Measurements from ENCODE around the gene UGT1A10. TPM values are rescaled to one million over a fixed set of nuclear protein-coding genes. Genes with fewer than 3 reads are reported as not detected.

UGT1A10 gene
- total and polyA plus RNA-seq, 4 donors, result 0.38 TPM; not detected in 3

GRCh38 chr2:233761040-233761769, 125.0 kb downstream of the UGT1A10 start:
- ATAC-seq (ENCODE audit: low FRiP score) (no peak), DNase-seq (no peak)
- 78 to 83% methylated on average over 4 of the region's 4 CpGs for WGBS, 2 donors
- Histone ChIP-seq H3K27ac (ENCODE audit: low read depth in 1 of 2, low read length in 2 of 2) (no peak overlapping the region), H3K4me1 (ENCODE audit: control insufficient read depth in 1 of 2, insufficient read depth in 2 of 2, low read length in 2 of 2) (no peaks in the 10 kb centered on the region), H3K27me3 (ENCODE audit: control insufficient read depth in 1 of 2, insufficient read depth in 2 of 2, low read length in 1 of 2) (no peaks in the 10 kb centered on the region), H3K36me3 (ENCODE audit: control insufficient read depth in 1 of 2, insufficient read depth in 2 of 2, low read length in 1 of 2) (no peaks in the 10 kb centered on the region), H3K9me3 (ENCODE audit: control insufficient read depth, low read length) (no peaks in the 10 kb centered on the region), H3K4me3 (ENCODE audit: low read length in 2 of 2) (no peak overlapping the region)
- intact Hi-C loops (cut with DNase I), result no loop called here

DNA sequence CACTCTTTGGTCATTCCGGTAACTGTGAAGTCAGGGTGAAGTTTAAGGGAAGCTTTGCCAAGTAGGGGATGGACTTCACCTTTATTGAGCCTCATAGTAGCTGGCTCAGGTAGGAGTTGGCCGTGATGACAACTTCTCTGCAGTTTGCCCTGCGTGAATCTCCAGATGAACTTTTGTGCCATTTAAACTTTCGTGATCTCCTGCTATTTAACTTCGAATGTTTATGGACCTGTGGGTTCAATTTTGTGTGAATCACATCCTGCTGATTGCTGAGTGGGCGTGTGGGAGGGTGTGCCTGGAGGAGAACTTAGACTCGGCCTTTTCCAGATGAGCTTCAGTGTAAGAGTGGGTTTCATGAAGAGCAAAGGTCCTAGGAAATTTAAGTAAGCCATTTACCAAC, 128.0 kb downstream of the UGT1A10 start:
- Histone ChIP-seq H3K9me3 (ENCODE audit: control insufficient read depth, low read length) (no peaks in the 10 kb centered on the region), H3K36me3 (ENCODE audit: control insufficient read depth in 1 of 2, insufficient read depth in 2 of 2, low read length in 1 of 2) (no peaks in the 10 kb centered on the region), H3K27ac (ENCODE audit: low read depth in 1 of 2, low read length in 2 of 2) (no peak overlapping the region), H3K27me3 (ENCODE audit: control insufficient read depth in 1 of 2, insufficient read depth in 2 of 2, low read length in 1 of 2) (no peaks in the 10 kb centered on the region), H3K4me3 (ENCODE audit: low read length in 2 of 2) (no peak overlapping the region), H3K4me1 (ENCODE audit: control insufficient read depth in 1 of 2, insufficient read depth in 2 of 2, low read length in 2 of 2) (no peaks in the 10 kb centered on the region)
- intact Hi-C loops (cut with DNase I), result no loop called here
- no peak for ATAC-seq (ENCODE audit: low FRiP score)
- no peak for DNase-seq
- 69 to 70% methylated on average over 7 of the region's 7 CpGs for WGBS, 2 donors

GRCh38 chr2:233764761-233765160, 128.5 kb downstream of the UGT1A10 start:
- Histone ChIP-seq H3K27me3 (ENCODE audit: control insufficient read depth in 1 of 2, insufficient read depth in 2 of 2, low read length in 1 of 2) (no peaks in the 10 kb centered on the region), H3K4me3 (ENCODE audit: low read length in 2 of 2) (no peak overlapping the region), H3K4me1 (ENCODE audit: control insufficient read depth in 1 of 2, insufficient read depth in 2 of 2, low read length in 2 of 2) (no peaks in the 10 kb centered on the region), H3K9me3 (ENCODE audit: control insufficient read depth, low read length) (no peaks in the 10 kb centered on the region), H3K36me3 (ENCODE audit: control insufficient read depth in 1 of 2, insufficient read depth in 2 of 2, low read length in 1 of 2) (no peaks in the 10 kb centered on the region), H3K27ac (ENCODE audit: low read depth in 1 of 2, low read length in 2 of 2) (no peak overlapping the region)
- intact Hi-C loops (cut with DNase I), result no loop called here
- DNase-seq (no peak), ATAC-seq (ENCODE audit: low FRiP score) (no peak)
- WGBS, 2 donors, result 47 to 49% methylated on average over 3 of the region's 3 CpGs

GRCh38 chr2:233766416-233766815, 130.2 kb downstream of the UGT1A10 start:
- WGBS, 2 donors, result 73 to 77% methylated on average over 4 of the region's 4 CpGs
- Histone ChIP-seq H3K27ac (ENCODE audit: low read depth in 1 of 2, low read length in 2 of 2) (no peak overlapping the region), H3K9me3 (ENCODE audit: control insufficient read depth, low read length) (no peaks in the 10 kb centered on the region), H3K27me3 (ENCODE audit: control insufficient read depth in 1 of 2, insufficient read depth in 2 of 2, low read length in 1 of 2) (no peaks in the 10 kb centered on the region), H3K36me3 (ENCODE audit: control insufficient read depth in 1 of 2, insufficient read depth in 2 of 2, low read length in 1 of 2) (no peaks in the 10 kb centered on the region), H3K4me3 (ENCODE audit: low read length in 2 of 2) (no peak overlapping the region), H3K4me1 (ENCODE audit: control insufficient read depth in 1 of 2, insufficient read depth in 2 of 2, low read length in 2 of 2) (no peaks in the 10 kb centered on the region)
- intact Hi-C loops (cut with DNase I), result no loop called here
- ATAC-seq (ENCODE audit: low FRiP score) (no peak), DNase-seq (no peak)

DNA sequence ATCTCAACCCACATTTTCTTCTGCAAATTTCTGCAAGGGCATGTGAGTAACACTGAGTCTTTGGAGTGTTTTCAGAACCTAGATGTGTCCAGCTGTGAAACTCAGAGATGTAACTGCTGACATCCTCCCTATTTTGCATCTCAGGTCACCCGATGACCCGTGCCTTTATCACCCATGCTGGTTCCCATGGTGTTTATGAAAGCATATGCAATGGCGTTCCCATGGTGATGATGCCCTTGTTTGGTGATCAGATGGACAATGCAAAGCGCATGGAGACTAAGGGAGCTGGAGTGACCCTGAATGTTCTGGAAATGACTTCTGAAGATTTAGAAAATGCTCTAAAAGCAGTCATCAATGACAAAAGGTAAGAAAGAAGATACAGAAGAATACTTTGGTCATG, 131.8 kb downstream of the UGT1A10 start:
- ATAC-seq (ENCODE audit: low FRiP score) (no peak), DNase-seq (no peak)
- no peaks in the 10 kb centered on the region for H3K9me3 ChIP-seq (ENCODE audit: control insufficient read depth, low read length)
- H3K36me3 ChIP-seq (ENCODE audit: control insufficient read depth in 1 of 2, insufficient read depth in 2 of 2, low read length in 1 of 2), result no peaks in the 10 kb centered on the region
- no peaks in the 10 kb centered on the region for H3K4me1 ChIP-seq (ENCODE audit: control insufficient read depth in 1 of 2, insufficient read depth in 2 of 2, low read length in 2 of 2)
- H3K27me3 ChIP-seq (ENCODE audit: control insufficient read depth in 1 of 2, insufficient read depth in 2 of 2, low read length in 1 of 2), result no peaks in the 10 kb centered on the region
- no peak overlapping the region for H3K4me3 ChIP-seq (ENCODE audit: low read length in 2 of 2)
- intact Hi-C loops (cut with DNase I), result no loop called here
- H3K27ac ChIP-seq (ENCODE audit: low read depth in 1 of 2, low read length in 2 of 2), result no peak overlapping the region
- 67 to 73% methylated on average over 4 of the region's 4 CpGs for WGBS, 2 donors

- Histone ChIP-seq H3K27me3 (ENCODE audit: control insufficient read depth in 1 of 2, insufficient read depth in 2 of 2, low read length in 1 of 2) (no peaks in the 10 kb centered on the region), H3K4me3 (ENCODE audit: low read length in 2 of 2) (no peak overlapping the region), H3K4me1 (ENCODE audit: control insufficient read depth in 1 of 2, insufficient read depth in 2 of 2, low read length in 2 of 2) (no peaks in the 10 kb centered on the region), H3K36me3 (ENCODE audit: control insufficient read depth in 1 of 2, insufficient read depth in 2 of 2, low read length in 1 of 2) (no peaks in the 10 kb centered on the region), H3K27ac (ENCODE audit: low read depth in 1 of 2, low read length in 2 of 2) (no peak overlapping the region), H3K9me3 (ENCODE audit: control insufficient read depth, low read length) (no peaks in the 10 kb centered on the region)
- WGBS, 2 donors, result 90% methylated on average over 9 of the region's 9 CpGs
- ATAC-seq (ENCODE audit: low FRiP score) (no peak), DNase-seq (no peak)
- intact Hi-C loops (cut with DNase I), result no loop called here
These were observed 133.0 kb downstream of the UGT1A10 start for GRCh38 chr2:233769260-233769659.

- Histone ChIP-seq H3K4me1 (ENCODE audit: control insufficient read depth in 1 of 2, insufficient read depth in 2 of 2, low read length in 2 of 2) (no peaks in the 10 kb centered on the region), H3K27me3 (ENCODE audit: control insufficient read depth in 1 of 2, insufficient read depth in 2 of 2, low read length in 1 of 2) (no peaks in the 10 kb centered on the region), H3K4me3 (ENCODE audit: low read length in 2 of 2) (no peak overlapping the region), H3K27ac (ENCODE audit: low read depth in 1 of 2, low read length in 2 of 2) (no peak overlapping the region), H3K9me3 (ENCODE audit: control insufficient read depth, low read length) (peaks cover 4% of the 10 kb centered on the region), H3K36me3 (ENCODE audit: control insufficient read depth in 1 of 2, insufficient read depth in 2 of 2, low read length in 1 of 2) (no peaks in the 10 kb centered on the region)
- WGBS, 2 donors, result 86 to 89% methylated on average over 16 of the region's 16 CpGs
- DNase-seq, result no peak
- intact Hi-C loops (cut with DNase I), result no loop called here
- no peak for ATAC-seq (ENCODE audit: low FRiP score)
These were observed 135.9 kb downstream of the UGT1A10 start for GRCh38 chr2:233772153-233772552.

DNA sequence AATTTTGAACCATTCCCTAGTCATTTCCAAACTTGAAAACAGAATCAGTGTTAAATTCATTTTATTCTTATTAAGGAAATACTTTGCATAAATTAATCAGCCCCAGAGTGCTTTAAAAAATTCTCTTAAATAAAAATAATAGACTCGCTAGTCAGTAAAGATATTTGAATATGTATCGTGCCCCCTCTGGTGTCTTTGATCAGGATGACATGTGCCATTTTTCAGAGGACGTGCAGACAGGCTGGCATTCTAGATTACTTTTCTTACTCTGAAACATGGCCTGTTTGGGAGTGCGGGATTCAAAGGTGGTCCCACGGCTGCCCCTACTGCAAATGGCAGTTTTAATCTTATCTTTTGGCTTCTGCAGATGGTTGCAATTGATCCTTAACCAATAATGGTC, 136.3 kb downstream of the UGT1A10 start:
- DNase-seq, result no peak
- H3K4me1 ChIP-seq (ENCODE audit: control insufficient read depth in 1 of 2, insufficient read depth in 2 of 2, low read length in 2 of 2), result no peaks in the 10 kb centered on the region
- no peak overlapping the region for H3K4me3 ChIP-seq (ENCODE audit: low read length in 2 of 2)
- 42 to 56% methylated on average over 5 of the region's 5 CpGs for WGBS, 2 donors
- no peak for ATAC-seq (ENCODE audit: low FRiP score)
- no peak overlapping the region for H3K27ac ChIP-seq (ENCODE audit: low read depth in 1 of 2, low read length in 2 of 2)
- no peaks in the 10 kb centered on the region for H3K27me3 ChIP-seq (ENCODE audit: control insufficient read depth in 1 of 2, insufficient read depth in 2 of 2, low read length in 1 of 2)
- intact Hi-C loops (cut with DNase I), result no loop called here
- peaks cover 5% of the 10 kb centered on the region for H3K9me3 ChIP-seq (ENCODE audit: control insufficient read depth, low read length)
- no peaks in the 10 kb centered on the region for H3K36me3 ChIP-seq (ENCODE audit: control insufficient read depth in 1 of 2, insufficient read depth in 2 of 2, low read length in 1 of 2)

DNA sequence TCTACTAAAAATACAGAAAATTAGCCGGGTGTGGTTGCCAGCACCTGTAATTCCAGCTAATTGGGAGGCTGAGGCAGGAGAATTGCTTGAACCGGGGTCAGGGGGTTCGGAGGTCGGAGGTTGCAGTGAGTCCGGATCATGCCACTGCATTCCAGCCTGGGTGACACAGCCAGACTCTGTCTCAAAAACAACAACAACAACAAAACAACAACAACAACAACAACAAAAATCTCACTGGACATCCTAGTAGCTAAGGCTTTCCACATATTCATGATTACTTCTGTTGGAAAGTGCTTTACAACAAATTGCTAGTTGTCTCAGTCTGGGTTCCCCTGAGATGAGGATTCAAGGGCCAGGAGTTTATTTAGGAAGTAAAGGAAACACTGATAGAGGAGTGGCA, 137.6 kb downstream of the UGT1A10 start:
- H3K27ac ChIP-seq (ENCODE audit: low read depth in 1 of 2, low read length in 2 of 2), result no peak overlapping the region
- intact Hi-C loops (cut with DNase I), result no loop called here
- no peaks in the 10 kb centered on the region for H3K27me3 ChIP-seq (ENCODE audit: control insufficient read depth in 1 of 2, insufficient read depth in 2 of 2, low read length in 1 of 2)
- no peaks in the 10 kb centered on the region for H3K36me3 ChIP-seq (ENCODE audit: control insufficient read depth in 1 of 2, insufficient read depth in 2 of 2, low read length in 1 of 2)
- DNase-seq (peak in 1 of 2 donors; percentile 25), ATAC-seq (ENCODE audit: low FRiP score) (no peak)
- H3K4me1 ChIP-seq (ENCODE audit: control insufficient read depth in 1 of 2, insufficient read depth in 2 of 2, low read length in 2 of 2), result no peaks in the 10 kb centered on the region
- H3K4me3 ChIP-seq (ENCODE audit: low read length in 2 of 2), result no peak overlapping the region
- peaks cover 5% of the 10 kb centered on the region for H3K9me3 ChIP-seq (ENCODE audit: control insufficient read depth, low read length)
- WGBS, 2 donors, result 84 to 87% methylated on average over 5 of the region's 5 CpGs
